Measurements from ENCODE around the gene SPAG6. TPM values are rescaled to one million over a fixed set of nuclear protein-coding genes. Genes with fewer than 3 reads are reported as not detected.

SPAG6 gene
- total RNA-seq, 4 donors from 2014 or later = 0.19 TPM; not detected in 3

DNA sequence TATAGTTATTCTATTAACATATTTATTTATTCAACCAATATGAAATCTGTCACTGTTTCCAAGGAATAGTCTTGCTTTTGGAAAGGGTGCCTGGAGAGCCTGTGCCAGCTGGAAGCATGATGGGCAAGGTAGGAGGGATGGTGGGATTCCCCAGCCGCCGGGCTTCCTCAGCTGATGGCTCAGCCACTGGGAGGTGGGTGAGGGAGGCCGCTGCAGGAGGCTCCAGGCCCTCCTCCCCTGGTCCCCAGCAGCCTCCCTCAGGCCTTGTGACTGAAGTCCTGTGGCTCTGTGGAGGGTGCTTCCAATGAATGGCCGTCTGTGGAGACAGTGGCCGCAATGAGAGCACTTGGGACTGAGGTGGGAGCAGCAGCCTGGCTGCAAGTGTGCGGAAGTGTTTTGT is 27.0 kb downstream of the SPAG6 start:
- no peak overlapping the region for H3K4me3 ChIP-seq
- intact Hi-C loops (cut with DNase I) = no loop called here
- 80% methylated on average over 6 of the region's 6 CpGs for WGBS

DNA sequence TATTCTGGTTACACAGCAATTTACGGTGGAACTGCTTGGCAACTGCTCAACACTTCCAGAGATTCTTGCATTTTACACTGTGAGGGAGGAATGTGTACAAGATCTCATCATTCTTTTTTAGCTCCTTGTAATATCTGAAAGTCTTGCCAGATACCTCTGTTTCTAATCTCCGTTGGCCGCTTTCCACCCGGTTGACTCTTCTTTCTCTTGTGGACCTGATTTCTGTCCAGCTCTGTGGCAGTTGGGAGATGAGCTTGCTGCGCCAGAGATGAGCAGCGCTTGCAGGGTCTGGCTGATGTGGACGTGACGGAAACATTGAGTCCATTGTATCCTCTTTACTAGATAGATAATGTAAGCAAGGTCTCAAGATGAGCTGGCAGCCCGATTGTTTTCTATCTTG is 27.6 kb downstream of the SPAG6 start:
- Histone ChIP-seq H3K36me3 (no peaks in the 10 kb centered on the region), H3K4me1 (no peaks in the 10 kb centered on the region), H3K9me3 (no peaks in the 10 kb centered on the region), H3K4me3 (no peak overlapping the region), H3K27ac (replicated peaks in 1 of 4) (no peak overlapping the region), H3K27me3 (peaks cover 0 to 13% (median 0%) of the 10 kb centered on the region in 4 donors)
- DNase-seq (ENCODE audit: extremely low spot score) = no peak
- intact Hi-C loops (cut with DNase I) = no loop called here
- TF ChIP-seq POLR2A (IDR thresholded peaks at IDR 0.05; ENCODE audit: low read depth) (no peak), POLR2AphosphoS5 (IDR thresholded peaks at IDR 0.05) (no peak), EP300 (IDR thresholded peaks at IDR 0.05) (no peak)
- TF ChIP-seq, protein P1, sequence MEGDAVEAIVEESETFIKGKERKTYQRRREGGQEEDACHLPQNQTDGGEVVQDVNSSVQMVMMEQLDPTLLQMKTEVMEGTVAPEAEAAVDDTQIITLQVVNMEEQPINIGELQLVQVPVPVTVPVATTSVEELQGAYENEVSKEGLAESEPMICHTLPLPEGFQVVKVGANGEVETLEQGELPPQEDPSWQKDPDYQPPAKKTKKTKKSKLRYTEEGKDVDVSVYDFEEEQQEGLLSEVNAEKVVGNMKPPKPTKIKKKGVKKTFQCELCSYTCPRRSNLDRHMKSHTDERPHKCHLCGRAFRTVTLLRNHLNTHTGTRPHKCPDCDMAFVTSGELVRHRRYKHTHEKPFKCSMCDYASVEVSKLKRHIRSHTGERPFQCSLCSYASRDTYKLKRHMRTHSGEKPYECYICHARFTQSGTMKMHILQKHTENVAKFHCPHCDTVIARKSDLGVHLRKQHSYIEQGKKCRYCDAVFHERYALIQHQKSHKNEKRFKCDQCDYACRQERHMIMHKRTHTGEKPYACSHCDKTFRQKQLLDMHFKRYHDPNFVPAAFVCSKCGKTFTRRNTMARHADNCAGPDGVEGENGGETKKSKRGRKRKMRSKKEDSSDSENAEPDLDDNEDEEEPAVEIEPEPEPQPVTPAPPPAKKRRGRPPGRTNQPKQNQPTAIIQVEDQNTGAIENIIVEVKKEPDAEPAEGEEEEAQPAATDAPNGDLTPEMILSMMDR (IDR thresholded peaks at IDR 0.05) = no peak
- 31% methylated on average over 9 of the region's 9 CpGs for WGBS

More for the DNA sequence above, 27.0 kb downstream of the SPAG6 start:
- Histone ChIP-seq H3K4me1 (no peaks in the 10 kb centered on the region), H3K36me3 (no peaks in the 10 kb centered on the region), H3K27me3 (peaks cover 0 to 13% (median 0%) of the 10 kb centered on the region in 4 donors), H3K27ac (replicated peaks in 1 of 4) (no peak overlapping the region), H3K9me3 (no peaks in the 10 kb centered on the region)
- no peak for TF ChIP-seq POLR2AphosphoS5 (IDR thresholded peaks at IDR 0.05)
- TF ChIP-seq EP300 (IDR thresholded peaks at IDR 0.05) = no peak
- TF ChIP-seq, protein P1 (IDR thresholded peaks at IDR 0.05) = no peak
- TF ChIP-seq POLR2A (IDR thresholded peaks at IDR 0.05; ENCODE audit: low read depth) = no peak
- DNase-seq (ENCODE audit: extremely low spot score) = no peak

DNA sequence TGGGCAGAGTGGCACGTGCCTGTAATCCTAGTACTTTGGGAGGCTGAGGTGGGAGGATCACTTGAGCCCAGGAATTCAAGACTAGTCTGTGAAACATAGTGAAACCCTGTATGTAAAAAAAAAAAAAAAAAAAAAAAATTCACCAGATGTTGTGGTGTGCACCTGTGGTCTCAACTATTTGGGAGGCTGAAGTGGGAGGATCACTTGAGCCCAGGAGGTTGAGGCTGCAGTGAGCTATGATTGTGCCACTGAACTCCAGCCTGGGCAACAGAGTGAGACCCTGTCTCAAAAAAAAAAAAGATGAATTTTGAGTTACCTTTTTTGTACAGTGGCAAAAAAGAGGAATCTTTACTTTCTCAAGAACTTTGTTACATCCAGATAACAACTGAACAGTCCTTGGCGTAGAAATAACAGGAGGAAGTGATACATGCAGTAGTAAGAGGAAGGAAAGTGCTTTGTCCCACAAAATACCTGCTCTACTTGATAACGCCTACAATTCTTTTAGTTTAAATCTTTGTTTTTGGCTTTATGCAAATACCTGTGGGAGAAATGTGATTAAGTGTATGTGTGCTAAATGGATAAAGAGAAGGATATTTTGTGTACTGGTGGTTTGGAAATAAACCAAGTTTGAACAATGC is 29.3 kb downstream of the SPAG6 start:
- Histone ChIP-seq H3K27ac (replicated peaks in 1 of 4) (no peak overlapping the region), H3K9me3 (no peaks in the 10 kb centered on the region), H3K4me3 (no peak overlapping the region), H3K36me3 (no peaks in the 10 kb centered on the region), H3K4me1 (no peaks in the 10 kb centered on the region), H3K27me3 (peaks cover 0 to 12% (median 0%) of the 10 kb centered on the region in 4 donors)
- TF ChIP-seq EP300 (IDR thresholded peaks at IDR 0.05) (no peak), POLR2AphosphoS5 (IDR thresholded peaks at IDR 0.05) (no peak), POLR2A (IDR thresholded peaks at IDR 0.05; ENCODE audit: low read depth) (no peak)
- TF ChIP-seq, protein P1 (IDR thresholded peaks at IDR 0.05) = no peak
- no peak for DNase-seq (ENCODE audit: extremely low spot score)
- WGBS = 79% methylated on average over 3 of the region's 3 CpGs
- intact Hi-C loops (cut with DNase I) = no loop called here

DNA sequence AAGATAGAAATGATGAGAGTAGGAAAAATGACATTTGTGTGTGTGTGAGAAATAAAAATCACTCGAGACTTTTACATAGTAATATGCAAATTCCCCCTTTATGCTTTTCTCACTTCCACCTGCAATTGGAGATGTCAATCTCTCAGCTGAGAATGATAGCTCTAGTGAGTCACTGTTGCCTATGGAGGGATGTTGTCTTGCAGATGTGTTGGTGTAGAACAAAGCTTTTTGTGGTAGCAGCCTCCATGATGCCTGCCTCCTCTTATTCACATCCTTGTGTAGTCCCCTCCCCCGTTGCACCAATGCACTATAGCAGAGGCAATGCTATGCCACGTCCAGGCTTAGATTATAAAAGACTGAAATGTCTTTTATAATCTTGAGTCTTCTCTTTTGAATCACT is 33.8 kb downstream of the SPAG6 start:
- H3K27me3 ChIP-seq = peaks cover 0 to 3% (median 0%) of the 10 kb centered on the region in 4 donors
- DNase-seq (ENCODE audit: extremely low spot score) = no peak
- H3K36me3 ChIP-seq = no peaks in the 10 kb centered on the region
- TF ChIP-seq, protein P1 (IDR thresholded peaks at IDR 0.05) = no peak
- TF ChIP-seq POLR2AphosphoS5 (IDR thresholded peaks at IDR 0.05) (no peak), EP300 (IDR thresholded peaks at IDR 0.05) (no peak), POLR2A (IDR thresholded peaks at IDR 0.05; ENCODE audit: low read depth) (no peak)
- H3K9me3 ChIP-seq = no peaks in the 10 kb centered on the region
- H3K27ac ChIP-seq (replicated peaks in 1 of 4) = no peak overlapping the region
- no peak overlapping the region for H3K4me3 ChIP-seq
- WGBS = 90% methylated on average over 3 of the region's 3 CpGs
- intact Hi-C loops (cut with DNase I) = no loop called here
- H3K4me1 ChIP-seq = no peaks in the 10 kb centered on the region

DNA sequence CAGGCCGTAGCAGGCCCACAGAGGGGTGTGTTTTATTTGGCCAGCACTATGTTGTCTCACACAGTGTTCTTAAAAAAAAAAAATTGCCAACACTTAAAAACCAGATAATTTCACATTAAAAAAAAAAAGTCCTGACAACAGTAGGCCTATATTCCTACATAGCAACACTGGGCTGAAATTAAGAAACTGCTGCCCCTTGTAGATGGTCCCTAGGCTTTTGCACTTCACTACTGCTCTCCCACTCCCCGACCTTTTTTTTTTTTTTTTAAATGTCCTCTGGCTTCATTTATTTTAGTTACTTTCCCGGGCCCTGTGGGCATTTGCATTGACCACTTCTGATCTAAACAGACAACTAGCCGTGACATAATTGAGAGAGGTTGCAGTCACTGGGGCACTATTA is 36.0 kb downstream of the SPAG6 start:
- intact Hi-C loops (cut with DNase I) = no loop called here
- H3K27me3 ChIP-seq = peaks cover 0 to 3% (median 0%) of the 10 kb centered on the region in 4 donors
- no peak for DNase-seq (ENCODE audit: extremely low spot score)
- H3K9me3 ChIP-seq = no peaks in the 10 kb centered on the region
- no peaks in the 10 kb centered on the region for H3K4me1 ChIP-seq
- TF ChIP-seq, protein P1 (IDR thresholded peaks at IDR 0.05) = no peak
- TF ChIP-seq POLR2AphosphoS5 (IDR thresholded peaks at IDR 0.05) = no peak
- TF ChIP-seq EP300 (IDR thresholded peaks at IDR 0.05) = no peak
- TF ChIP-seq POLR2A (IDR thresholded peaks at IDR 0.05; ENCODE audit: low read depth) = no peak
- WGBS = 77% methylated on average over 4 of the region's 4 CpGs
- H3K36me3 ChIP-seq = no peaks in the 10 kb centered on the region
- H3K4me3 ChIP-seq = no peak overlapping the region
- no peak overlapping the region for H3K27ac ChIP-seq (replicated peaks in 1 of 4)
